ENCODE measurements around the gene PCDHGB3. TPM values are rescaled to one million over a fixed set of nuclear protein-coding genes. Genes with fewer than 3 reads are reported as not detected.

Gene PCDHGB3
- total and polyA plus RNA-seq, 5 experiments from 2014 or later, result 0.10 to 0.71 (median 0.38) TPM; not detected in 1

DNA sequence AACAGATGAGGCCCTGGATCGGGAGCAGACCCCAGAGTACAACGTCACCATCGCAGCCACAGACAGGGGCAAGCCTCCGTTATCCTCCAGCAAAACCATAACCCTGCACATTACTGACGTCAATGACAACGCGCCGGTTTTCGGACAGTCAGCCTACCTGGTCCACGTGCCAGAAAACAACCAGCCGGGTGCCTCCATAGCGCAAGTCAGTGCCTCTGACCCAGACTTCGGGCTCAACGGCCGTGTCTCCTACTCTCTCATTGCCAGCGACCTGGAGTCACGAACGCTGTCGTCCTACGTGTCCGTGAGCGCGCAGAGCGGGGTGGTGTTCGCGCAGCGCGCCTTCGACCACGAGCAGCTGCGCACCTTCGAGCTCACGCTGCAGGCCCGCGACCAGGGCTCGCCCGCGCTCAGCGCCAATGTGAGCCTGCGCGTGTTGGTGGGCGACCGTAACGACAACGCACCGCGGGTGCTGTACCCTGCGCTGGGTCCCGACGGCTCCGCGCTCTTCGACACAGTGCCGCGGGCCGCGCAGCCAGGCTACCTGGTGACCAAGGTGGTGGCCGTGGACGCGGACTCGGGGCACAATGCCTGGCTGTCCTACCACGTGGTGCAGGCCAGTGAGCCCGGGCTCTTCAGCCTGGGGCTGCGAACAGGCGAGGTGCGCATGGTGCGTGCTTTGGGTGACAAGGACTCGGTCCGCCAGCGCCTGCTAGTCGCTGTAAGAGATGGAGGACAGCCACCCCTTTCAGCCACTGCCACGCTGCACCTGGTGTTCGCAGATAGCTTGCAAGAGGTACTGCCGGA is 49.2 kb downstream of the PCDHGB3 start:
- POLR2A ChIA-PET, result no interaction called here
- Mint-ChIP-seq H3K4me1 (peaks cover 0 to 19% (median 8%) of the 10 kb centered on the region in 4 donors), H3K4me3 (peak overlapping the region in 4 of 10 donors; percentile 23 to 67 (median 44)), H3K36me3 (peaks cover 36 to 61% (median 36%) of the 10 kb centered on the region in 3 donors), H3K27me3 (peaks cover 46 to 90% (median 68%) of the 10 kb centered on the region in 5 donors), H3K27ac (peak overlapping the region in 4 of 10 donors; percentile 7 to 90 (median 62)), H3K9me3 (peaks cover 0 to 85% (median 39%) of the 10 kb centered on the region in 9 donors)
- ATAC-seq, result no peak
- DNase-seq, result no peak

DNA sequence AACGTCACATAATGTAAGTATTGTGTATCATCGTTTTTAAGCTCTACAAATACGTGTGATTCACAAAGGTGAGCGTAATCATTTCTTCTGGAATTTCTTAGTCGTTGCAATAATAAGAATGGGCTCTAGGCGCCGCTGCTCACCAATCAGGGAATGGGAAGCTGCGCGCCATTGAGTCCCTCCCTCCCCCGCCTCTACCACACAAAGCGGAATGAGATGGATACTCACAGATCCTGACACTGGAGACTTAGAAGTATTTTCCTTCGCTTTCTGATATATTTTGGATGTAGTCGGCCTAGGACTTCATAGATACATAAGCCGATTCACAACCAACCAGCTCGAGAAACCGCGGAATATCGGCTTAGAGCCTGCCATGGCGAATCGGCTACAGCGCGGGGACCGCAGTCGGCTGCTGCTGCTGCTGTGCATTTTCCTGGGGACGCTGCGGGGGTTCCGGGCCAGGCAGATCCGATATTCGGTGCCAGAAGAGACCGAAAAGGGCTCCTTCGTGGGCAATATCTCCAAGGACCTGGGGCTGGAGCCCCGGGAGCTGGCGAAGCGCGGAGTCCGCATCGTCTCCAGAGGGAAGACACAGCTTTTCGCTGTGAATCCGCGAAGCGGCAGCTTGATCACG is 50.9 kb downstream of the PCDHGB3 start, which contains the start of gene PCDHGA11:
PCDHGA11 (plus strand) TSS at position 197 of the 634 bp plus-strand sequence; CDS start at position 374, 177 bp downstream.
- H3K9me3 Mint-ChIP-seq, result peaks cover 0 to 86% (median 36%) of the 10 kb centered on the region in 9 donors
- peaks cover 31 to 54% (median 35%) of the 10 kb centered on the region in 3 donors for H3K36me3 Mint-ChIP-seq
- H3K4me3 Mint-ChIP-seq, result peak within 1 kb of the TSS; percentile 50 to 85 (median 76)
- H3K4me1 Mint-ChIP-seq, result peaks cover 0 to 17% (median 5%) of the 10 kb centered on the region in 4 donors
- POLR2A ChIA-PET, result no interaction called here
- H3K27me3 Mint-ChIP-seq, result peaks cover 46 to 90% (median 68%) of the 10 kb centered on the region in 5 donors
- H3K27ac Mint-ChIP-seq, result peak within 1 kb of the TSS in 2 of 10 donors; percentile 64 to 93
- peak; percentile 39 to 49 for ATAC-seq
- peak in 4 of 10 donors; percentile 20 to 42 (median 34) for DNase-seq

DNA sequence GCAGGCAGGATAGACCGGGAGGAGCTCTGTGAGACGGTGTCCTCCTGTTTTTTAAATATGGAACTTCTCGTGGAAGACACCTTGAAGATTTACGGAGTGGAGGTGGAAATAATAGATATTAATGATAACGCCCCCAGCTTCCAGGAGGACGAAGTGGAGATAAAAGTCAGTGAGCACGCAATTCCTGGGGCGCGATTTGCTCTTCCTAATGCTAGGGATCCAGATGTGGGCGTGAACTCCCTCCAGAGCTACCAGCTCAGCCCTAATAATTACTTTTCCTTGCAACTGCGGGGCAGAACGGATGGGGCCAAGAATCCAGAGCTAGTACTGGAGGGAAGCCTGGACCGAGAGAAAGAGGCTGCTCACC is 51.4 kb downstream of the PCDHGB3 start:
- H3K9me3 Mint-ChIP-seq, result peaks cover 0 to 86% (median 36%) of the 10 kb centered on the region in 9 donors

More for the DNA sequence above, 51.4 kb downstream of the PCDHGB3 start:
- no peak for DNase-seq
- Mint-ChIP-seq H3K27ac (peak overlapping the region in 2 of 10 donors; percentile 64 to 93), H3K27me3 (peaks cover 44 to 90% (median 69%) of the 10 kb centered on the region in 5 donors), H3K4me1 (peaks cover 0 to 17% (median 5%) of the 10 kb centered on the region in 4 donors), H3K4me3 (peak overlapping the region; percentile 50 to 85 (median 74)), H3K36me3 (peaks cover 31 to 58% (median 35%) of the 10 kb centered on the region in 3 donors)
- POLR2A ChIA-PET, result no interaction called here
- no peak for ATAC-seq

Other genes starting within 250 kb of the PCDHGB3 start
Only the 30 nearest of the 37 such genes appear.
- gene PCDHB9, start 183.1 kb upstream of the PCDHGB3 start, total RNA-seq, result not detected
- gene PCDHB9, start 183.1 kb upstream of the PCDHGB3 start, polyA plus RNA-seq, result not detected
- gene PCDHB10, start 177.9 kb upstream of the PCDHGB3 start, total RNA-seq, result not detected
- not detected for gene PCDHB10, start 177.9 kb upstream of the PCDHGB3 start, polyA plus RNA-seq
- gene PCDHB11, start 170.6 kb upstream of the PCDHGB3 start, total RNA-seq, result not detected
- gene PCDHB11, start 170.6 kb upstream of the PCDHGB3 start, polyA plus RNA-seq, result not detected
- gene PCDHB12, start 161.5 kb upstream of the PCDHGB3 start, total RNA-seq, result not detected
- not detected for gene PCDHB12, start 161.5 kb upstream of the PCDHGB3 start, polyA plus RNA-seq
- not detected for gene PCDHB13, start 156.3 kb upstream of the PCDHGB3 start, total RNA-seq
- gene PCDHB13, start 156.3 kb upstream of the PCDHGB3 start, polyA plus RNA-seq, result not detected
- gene PCDHB14, start 146.9 kb upstream of the PCDHGB3 start, total RNA-seq, result not detected
- not detected for gene PCDHB14, start 146.9 kb upstream of the PCDHGB3 start, polyA plus RNA-seq
- gene PCDHB15, start 124.8 kb upstream of the PCDHGB3 start, total RNA-seq, result not detected
- not detected for gene PCDHB15, start 124.8 kb upstream of the PCDHGB3 start, polyA plus RNA-seq
- 1 to 10 TPM; 2.1 to 2.5 TPM for gene SLC25A2, start 66.2 kb upstream of the PCDHGB3 start, total RNA-seq
- gene SLC25A2, start 66.2 kb upstream of the PCDHGB3 start, polyA plus RNA-seq, result not detected
- gene TAF7, start 49.5 kb upstream of the PCDHGB3 start, total RNA-seq, result 100 to 1,000 TPM; 139 to 141 TPM
- gene TAF7, start 49.5 kb upstream of the PCDHGB3 start, polyA plus RNA-seq, result 100 to 1,000 TPM; 206 to 230 (median 230) TPM
- gene PCDHGA1, start 39.7 kb upstream of the PCDHGB3 start, total RNA-seq, result under 1 TPM; 0.38 to 0.52 TPM
- not detected for gene PCDHGA1, start 39.7 kb upstream of the PCDHGB3 start, polyA plus RNA-seq
- gene PCDHGA2, start 31.5 kb upstream of the PCDHGB3 start, total RNA-seq, result under 1 TPM; 0.16 to 0.18 TPM
- gene PCDHGA2, start 31.5 kb upstream of the PCDHGB3 start, polyA plus RNA-seq, result not detected
- gene PCDHGA3, start 26.4 kb upstream of the PCDHGB3 start, total RNA-seq, result not detected
- gene PCDHGA3, start 26.4 kb upstream of the PCDHGB3 start, polyA plus RNA-seq, result under 1 TPM in 1 of 3 donors, not detected in 2; 0.06 TPM
- gene PCDHGB1, start 20.1 kb upstream of the PCDHGB3 start, total RNA-seq, result under 1 TPM in 1 of 2 experiments, not detected in 1; 0.19 TPM
- gene PCDHGB1, start 20.1 kb upstream of the PCDHGB3 start, polyA plus RNA-seq, result not detected
- gene PCDHGA4, start 15.2 kb upstream of the PCDHGB3 start, total RNA-seq, result under 1 TPM; 0.11 to 0.34 TPM
- gene PCDHGA4, start 15.2 kb upstream of the PCDHGB3 start, polyA plus RNA-seq, result not detected
- under 1 TPM; 0.47 to 0.81 TPM for gene PCDHGB2, start 10.2 kb upstream of the PCDHGB3 start, total RNA-seq
- gene PCDHGB2, start 10.2 kb upstream of the PCDHGB3 start, polyA plus RNA-seq, result under 1 TPM in 1 of 3 donors, not detected in 2; 0.06 TPM
- gene PCDHGA5, start 6.1 kb upstream of the PCDHGB3 start, total RNA-seq, result under 1 TPM; 0.13 to 0.30 TPM
- not detected for gene PCDHGA5, start 6.1 kb upstream of the PCDHGB3 start, polyA plus RNA-seq
- gene PCDHGA6, start 3.6 kb downstream of the PCDHGB3 start, total RNA-seq, result under 1 TPM; 0.60 to 0.68 TPM
- under 1 TPM in 1 of 3 donors, not detected in 2; 0.05 TPM for gene PCDHGA6, start 3.6 kb downstream of the PCDHGB3 start, polyA plus RNA-seq
- gene PCDHGA7, start 12.5 kb downstream of the PCDHGB3 start, total RNA-seq, result under 1 TPM; 0.33 to 0.42 TPM
- gene PCDHGA7, start 12.5 kb downstream of the PCDHGB3 start, polyA plus RNA-seq, result not detected
- under 1 TPM; 0.13 to 0.25 TPM for gene PCDHGB4, start 17.5 kb downstream of the PCDHGB3 start, total RNA-seq
- under 1 TPM in 1 of 3 donors, not detected in 2; 0.23 TPM for gene PCDHGB4, start 17.5 kb downstream of the PCDHGB3 start, polyA plus RNA-seq
- under 1 TPM; 0.16 to 0.22 TPM for gene PCDHGA8, start 22.4 kb downstream of the PCDHGB3 start, total RNA-seq
- not detected for gene PCDHGA8, start 22.4 kb downstream of the PCDHGB3 start, polyA plus RNA-seq
- gene PCDHGB5, start 27.7 kb downstream of the PCDHGB3 start, total RNA-seq, result under 1 TPM; 0.33 to 0.47 TPM
- gene PCDHGB5, start 27.7 kb downstream of the PCDHGB3 start, polyA plus RNA-seq, result under 1 TPM; 0.24 to 0.42 (median 0.24) TPM
- gene PCDHGA9, start 32.5 kb downstream of the PCDHGB3 start, total RNA-seq, result under 1 TPM; 0.13 to 0.19 TPM
- under 1 TPM in 1 of 3 donors, not detected in 2; 0.14 TPM for gene PCDHGA9, start 32.5 kb downstream of the PCDHGB3 start, polyA plus RNA-seq
- gene PCDHGB6, start 37.8 kb downstream of the PCDHGB3 start, total RNA-seq, result under 1 TPM; 0.21 to 0.30 TPM
- under 1 TPM in 1 of 3 donors, not detected in 2; 0.13 TPM for gene PCDHGB6, start 37.8 kb downstream of the PCDHGB3 start, polyA plus RNA-seq
- under 1 TPM; 0.31 to 0.41 TPM for gene PCDHGA10, start 42.7 kb downstream of the PCDHGB3 start, total RNA-seq
- not detected for gene PCDHGA10, start 42.7 kb downstream of the PCDHGB3 start, polyA plus RNA-seq
- under 1 TPM; 0.16 to 0.25 TPM for gene PCDHGB7, start 47.4 kb downstream of the PCDHGB3 start, total RNA-seq
- not detected for gene PCDHGB7, start 47.4 kb downstream of the PCDHGB3 start, polyA plus RNA-seq
- under 1 TPM; 0.10 to 0.36 TPM for gene PCDHGA11, start 50.8 kb downstream of the PCDHGB3 start, total RNA-seq
- not detected for gene PCDHGA11, start 50.8 kb downstream of the PCDHGB3 start, polyA plus RNA-seq
- gene PCDHGA12, start 60.3 kb downstream of the PCDHGB3 start, total RNA-seq, result under 1 TPM in 1 of 2 experiments, not detected in 1; 0.22 TPM
- gene PCDHGA12, start 60.3 kb downstream of the PCDHGB3 start, polyA plus RNA-seq, result under 1 TPM in 2 of 3 donors, not detected in 1; 0.06 to 0.07 TPM
- gene PCDHGC3, start 105.7 kb downstream of the PCDHGB3 start, total RNA-seq, result not detected
- under 1 TPM in 2 of 3 donors, not detected in 1; 0.18 to 0.25 TPM for gene PCDHGC3, start 105.7 kb downstream of the PCDHGB3 start, polyA plus RNA-seq
- gene PCDHGC4, start 114.8 kb downstream of the PCDHGB3 start, total RNA-seq, result not detected
- not detected for gene PCDHGC4, start 114.8 kb downstream of the PCDHGB3 start, polyA plus RNA-seq
- not detected for gene PCDHGC5, start 118.8 kb downstream of the PCDHGB3 start, total RNA-seq
- gene PCDHGC5, start 118.8 kb downstream of the PCDHGB3 start, polyA plus RNA-seq, result not detected

Measured in naive thymus-derived CD8-positive, alpha-beta T cell (primary cell).